H1 (cell line): ENCODE results near the gene GXYLT1. TPM values are rescaled to one million over a fixed set of nuclear protein-coding genes. Genes with fewer than 3 reads are reported as not detected.

ENCODE experiments used
- CTCF ChIA-PET: fragments of 300-600 bp; sonication (Branson Sonifier 250); formaldehyde crosslinking; loops from one replicate; lab custom pipeline; 2021; ENCODE audit not compliant: partially characterized antibody; lab: Charles Lee
- POLR2A ChIA-PET: fragments of 300-600 bp; sonication (Branson Sonifier 250); formaldehyde crosslinking; loops from one replicate; lab custom pipeline; 2021; ENCODE audit warnings: inconsistent platforms; ENCODE audit not compliant: partially characterized antibody; lab: Charles Lee
- DNase-seq, 2 experiments: peaks; one replicate each; pipeline versions ENCODE4 v3.0.0 to v3.0.0-alpha.2; 2010 to 2022; ENCODE audit warnings: low spot score in 2 of 2, low read depth in 1 of 2, mixed read lengths in 1 of 2
- FAIRE-seq: peaks from 2 replicates; lab custom pipeline; 2011; peaks lifted over from hg19 to GRCh38; lab: Jason Lieb, UNC
- H2AFZ ChIP-seq: 2 replicates; pipeline ENCODE4 v1.8.1; 2012; ENCODE audit warnings: low read length, inconsistent platforms
- H2AK5ac ChIP-seq: 2 replicates; pipeline ENCODE4 v1.6.1; 2013; ENCODE audit warnings: low read depth, low read length
- H2BK120ac ChIP-seq: replicated peaks from 2 replicates; pipeline ENCODE3; 2013; ENCODE audit warnings: low read depth, low read length, inconsistent platforms
- H2BK12ac ChIP-seq: 2 replicates; pipeline ENCODE4 v1.6.1; 2013; ENCODE audit warnings: low read depth, low read length
- H2BK15ac ChIP-seq: 2 replicates; pipeline ENCODE4 v1.6.1; 2013; ENCODE audit warnings: low read length
- H2BK20ac ChIP-seq: 2 replicates; pipeline ENCODE4 v1.6.1; 2013; ENCODE audit warnings: low read length
- H2BK5ac ChIP-seq: 2 replicates; pipeline ENCODE4 v1.6.1; 2013; ENCODE audit warnings: low read depth, low read length
- H3K14ac ChIP-seq: 2 replicates; pipeline ENCODE4 v1.6.1; 2013; ENCODE audit warnings: inconsistent platforms; ENCODE audit not compliant: insufficient read length
- H3K18ac ChIP-seq: 2 replicates; pipeline ENCODE4 v1.6.1; 2013; ENCODE audit warnings: low read length; ENCODE audit errors: extremely low read depth
- H3K23ac ChIP-seq: 2 replicates; pipeline ENCODE4 v1.6.1; 2013; ENCODE audit warnings: inconsistent platforms; ENCODE audit not compliant: insufficient read length
- H3K23me2 ChIP-seq: 2 replicates; pipeline ENCODE4 v1.6.1; 2013; ENCODE audit warnings: low read depth, low read length
- H3K27ac ChIP-seq: 2 replicates; pipeline ENCODE4 v1.6.1; 2011; ENCODE audit warnings: low read depth, low read length, inconsistent platforms
- H3K27me3 ChIP-seq, 4 experiments: replicated peaks in 1 of 4; 1 replicate in 1 of 4; 2 replicates in 3 of 4; pipeline versions ENCODE4 v1.6.1 to v1.8.1; 2011 to 2013; ENCODE audit warnings: low read length in 3 of 4, mild to moderate bottlenecking in 3 of 4, inconsistent platforms in 2 of 4, mixed read lengths in 2 of 4, moderate library complexity in 1 of 4; ENCODE audit not compliant: control insufficient read depth in 3 of 4, insufficient read depth in 3 of 4; ENCODE audit errors: extremely low read depth in 1 of 4
- H3K36me3 ChIP-seq, 4 experiments: 2 replicates each; pipeline versions ENCODE4 v1.6.1 to v1.8.1; 2011 to 2013; ENCODE audit warnings: mild to moderate bottlenecking in 4 of 4, low read length in 3 of 4, moderate library complexity in 2 of 4, control low read depth in 1 of 4, inconsistent platforms in 1 of 4; ENCODE audit not compliant: insufficient read depth in 4 of 4, control insufficient read depth in 2 of 4
- H3K4ac ChIP-seq: replicated peaks from 2 replicates; pipeline ENCODE3; 2013; ENCODE audit warnings: low read length, low read depth, mixed read lengths, inconsistent platforms; ENCODE audit not compliant: insufficient read length
- H3K4me1 ChIP-seq, 4 experiments: replicated peaks in 1 of 4; 1 replicate in 1 of 4; 2 replicates in 3 of 4; pipeline versions ENCODE4 v1.6.1 to v1.8.1; 2011 to 2013; ENCODE audit warnings: low read length in 3 of 4, inconsistent platforms in 2 of 4, mixed read lengths in 1 of 4; ENCODE audit not compliant: insufficient read depth in 4 of 4, control insufficient read depth in 3 of 4
- H3K4me2 ChIP-seq, 2 experiments: 2 replicates each; pipeline versions ENCODE4 v1.6.1 to v1.8.1; 2011 to 2013; ENCODE audit warnings: low read depth in 2 of 2, low read length in 2 of 2, control low read depth in 1 of 2, inconsistent platforms in 1 of 2, mild to moderate bottlenecking in 1 of 2; ENCODE audit not compliant: insufficient read depth in 1 of 2
- H3K4me3 ChIP-seq, 4 experiments: fragments of 200-600, 300-600 bp in 1 of 4; sonication (generic), shearing (Covaris generic), sonication (Bioruptor Twin) in 1 of 4; 2 replicates each; pipeline versions ENCODE4 v1.5.1 to v1.8.1; 2011 to 2016; ENCODE audit warnings: low read length in 4 of 4, low read depth in 3 of 4, control low read depth in 2 of 4, inconsistent platforms in 2 of 4, mild to moderate bottlenecking in 2 of 4, mixed read lengths in 1 of 4, moderate library complexity in 1 of 4; ENCODE audit not compliant: insufficient read depth in 2 of 4; ENCODE audit errors: extremely low read depth in 1 of 4
- H3K56ac ChIP-seq: replicated peaks from 2 replicates; pipeline ENCODE3; 2013; ENCODE audit warnings: low read depth, mild to moderate bottlenecking, mixed read lengths, low read length, inconsistent platforms; ENCODE audit not compliant: insufficient read length
- H3K79me1 ChIP-seq: 2 replicates; pipeline ENCODE4 v1.6.1; 2013; ENCODE audit warnings: low read depth, low read length, control low read depth
- H3K79me2 ChIP-seq, 2 experiments: 2 replicates each; pipeline versions ENCODE4 v1.6.1 to v1.8.1; 2012 to 2013; ENCODE audit warnings: low read length in 2 of 2, mild to moderate bottlenecking in 2 of 2, inconsistent platforms in 1 of 2; ENCODE audit not compliant: insufficient read depth in 2 of 2, control insufficient read depth in 1 of 2
- H3K9ac ChIP-seq, 4 experiments: replicated peaks in 1 of 4; 1 replicate in 1 of 4; 2 replicates in 3 of 4; pipeline versions ENCODE4 v1.6.1 to v1.8.1; 2011 to 2013; ENCODE audit warnings: low read depth in 3 of 4, low read length in 3 of 4, control low read depth in 2 of 4, mild to moderate bottlenecking in 2 of 4, moderate library complexity in 2 of 4, inconsistent platforms in 1 of 4; ENCODE audit errors: extremely low read depth in 1 of 4
- H3K9me3 ChIP-seq, 2 experiments: 2 replicates each; pipeline versions ENCODE4 v1.6.1 to v1.8.1; 2012 to 2013; ENCODE audit warnings: mild to moderate bottlenecking in 2 of 2, moderate library complexity in 2 of 2, control low read depth in 1 of 2, inconsistent platforms in 1 of 2, low read depth in 1 of 2, low read length in 1 of 2, mixed read lengths in 1 of 2; ENCODE audit not compliant: insufficient read depth in 2 of 2
- H4K20me1 ChIP-seq, 2 experiments: replicated peaks in 1 of 2; 2 replicates each; pipeline versions ENCODE3 to v1.8.1; 2011 to 2013; ENCODE audit warnings: inconsistent platforms in 2 of 2, low read length in 2 of 2, mild to moderate bottlenecking in 1 of 2; ENCODE audit not compliant: insufficient read depth in 2 of 2, control insufficient read depth in 1 of 2
- H4K5ac ChIP-seq: 2 replicates; pipeline ENCODE4 v1.6.1; 2013; ENCODE audit warnings: low read length, low read depth, mixed read lengths, inconsistent platforms; ENCODE audit not compliant: insufficient read length
- H4K8ac ChIP-seq: 2 replicates; pipeline ENCODE4 v1.8.0; 2013; ENCODE audit warnings: mild to moderate bottlenecking, moderate library complexity, low read length, inconsistent platforms; ENCODE audit not compliant: insufficient read depth; ENCODE audit errors: extremely low read depth
- H4K91ac ChIP-seq: replicated peaks from 2 replicates; pipeline ENCODE3; 2013; ENCODE audit warnings: low read length, mixed read lengths, inconsistent platforms; ENCODE audit not compliant: insufficient read length
- EP300 ChIP-seq, 2 experiments: IDR thresholded peaks; 1 replicate in 1 of 2; 2 replicates in 1 of 2; pipeline ENCODE4 v1.6.1; 2011 to 2012; ENCODE audit warnings: low read depth in 2 of 2, low read length in 2 of 2, mild to moderate bottlenecking in 2 of 2, borderline replicate concordance in 1 of 2, inconsistent platforms in 1 of 2, moderate library complexity in 1 of 2
- GABPA ChIP-seq: IDR thresholded peaks from 2 replicates; pipeline ENCODE4 v1.6.1; 2011; ENCODE audit warnings: mild to moderate bottlenecking, low read length, moderate library complexity, borderline replicate concordance; ENCODE audit not compliant: insufficient read depth
- PHF8 ChIP-seq: fragments of 200-600 bp; sonication (generic); conservative IDR thresholded peaks from 2 replicates; pipeline ENCODE4 v1.7.1; 2012; ENCODE audit warnings: low read depth, mild to moderate bottlenecking, inconsistent platforms, low read length, moderate library complexity
- RNF2 ChIP-seq: fragments of 200-900, 300-1000 bp; sonication (generic); IDR thresholded peaks from 2 replicates; pipeline ENCODE4 v1.7.1; 2016; ENCODE audit warnings: borderline replicate concordance, low read depth, mild to moderate bottlenecking, antibody characterized with exemption, low read length; ENCODE audit not compliant: poor library complexity, severe bottlenecking; ENCODE audit errors: missing control alignments
- ZNF274 ChIP-seq: IDR thresholded peaks from 2 replicates; pipeline ENCODE4 v1.7.0; 2012; ENCODE audit warnings: low read length, borderline replicate concordance; ENCODE audit errors: extremely low read depth
- WGBS, 2 experiments: shearing (Covaris generic) in 1 of 2; methylation state at CpG; one replicate each; pipeline versions ENCODE4 v1.1.6 to v1.1.7; 2013 to 2015; ENCODE audit warnings: low lambda C conversion rate in 2 of 2, mixed read lengths in 2 of 2, inconsistent platforms in 1 of 2, low coverage in 1 of 2, missing lambda C conversion rate in 1 of 2; ENCODE audit not compliant: insufficient replicate concordance in 2 of 2, insufficient coverage in 1 of 2, insufficient read length in 1 of 2; ENCODE audit errors: extremely low coverage in 1 of 2, missing lambda C conversion rate in 1 of 2; 5-methylcytosine and 5-hydroxymethylcytosine counted together
- polyA plus RNA-seq, 7 experiments: library from polyadenylated mRNA; depleted of rRNA in 3 of 7; stranded (reverse) in 5 of 7; unstranded in 2 of 7; fragments of >200 nt in 5 of 7; fragments of 200-250 nt in 2 of 7; gene quantifications; 1 replicate in 5 of 7; 2 replicates in 1 of 7; 4 replicates in 1 of 7; pipeline versions ENCODE4 v1.2.1 to v1.2.3, GENCODE V29; 2011 to 2013; ENCODE audit warnings: missing spikeins in 2 of 7, mixed read lengths in 2 of 7
- total RNA-seq: library from RNA; stranded (reverse); fragmentation: NEBNext Ultra II Directional; extraction: Animal tissue kit (Norgen Biotek cat#: 25700); gene quantifications from 2 replicates; pipeline ENCODE4 v1.2.1, GENCODE V29; 2021

The GXYLT1 gene
- total and polyA plus RNA-seq, 2 of the 8 experiments (the other 6 are each of a cell fraction or from before 2014, with no cell fraction given), result 3.1 to 10.7 TPM

DNA sequence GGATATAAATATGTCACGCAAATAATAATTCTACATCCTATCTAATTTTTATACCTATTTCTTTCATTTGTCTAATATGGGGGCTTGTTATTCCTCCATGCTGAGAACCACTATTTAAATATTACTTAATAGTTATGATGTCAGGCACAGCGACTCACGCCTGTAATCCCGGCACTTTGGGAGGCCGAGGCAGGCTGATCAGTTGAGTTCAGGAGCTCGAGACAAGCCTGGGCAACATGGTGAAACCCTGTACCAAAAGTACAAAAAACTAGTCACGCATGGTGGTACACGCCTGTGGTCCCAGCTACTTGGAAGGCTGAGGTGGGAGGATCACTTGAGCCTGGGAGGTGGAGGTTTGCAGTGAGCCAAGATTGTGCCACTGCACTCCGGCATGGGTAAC, 45.2 kb downstream of the GXYLT1 start:
- Histone ChIP-seq H3K36me3 (no peaks in the 10 kb centered on the region), H3K14ac (no peak overlapping the region), H3K56ac (no peak overlapping the region), H2BK5ac (no peak overlapping the region), H2BK20ac (no peak overlapping the region), H4K20me1 (no peaks in the 10 kb centered on the region), H3K79me1 (no peaks in the 10 kb centered on the region), H3K4me3 (no peak overlapping the region), H3K23me2 (no peaks in the 10 kb centered on the region), H3K4me1 (no peaks in the 10 kb centered on the region), H4K8ac (no peak overlapping the region), H2AK5ac (no peak overlapping the region), H3K27ac (no peak overlapping the region), H3K9me3 (no peaks in the 10 kb centered on the region), H3K27me3 (no peaks in the 10 kb centered on the region), H3K79me2 (no peaks in the 10 kb centered on the region), H4K91ac (no peak overlapping the region), H3K18ac (no peak overlapping the region), H2BK15ac (no peak overlapping the region), H3K9ac (no peak overlapping the region), H2AFZ (no peak overlapping the region), H3K4me2 (no peak overlapping the region), H3K23ac (no peak overlapping the region), H2BK120ac (no peak overlapping the region), H4K5ac (no peak overlapping the region), H3K4ac (no peak overlapping the region), H2BK12ac (no peak overlapping the region)
- 88% methylated on average over 9 of the region's 9 CpGs; no CpG with 5 or more reads in 1 of the 2 experiments for WGBS, 2 experiments
- DNase-seq (no peak), FAIRE-seq (no peak)
- CTCF ChIA-PET, result no interaction called here
- POLR2A ChIA-PET, result no interaction called here
- no peak for TF ChIP-seq RNF2
- TF ChIP-seq PHF8, result no peak
- no peak for TF ChIP-seq GABPA
- no peak for TF ChIP-seq EP300 (IDR thresholded peaks at IDR 0.05; ENCODE audit: borderline replicate concordance in 1 of 2, low read depth in 2 of 2, low read length in 2 of 2)
- no peak for TF ChIP-seq ZNF274
